GM12873 (cell line): Measurements from ENCODE around the gene OR2B6.

Experiments
- CTCF ChIP-seq: IDR thresholded peaks from 2 replicates; pipeline ENCODE4 v1.5.1; 2012; ENCODE audit warnings: low read depth, mild to moderate bottlenecking, moderate library complexity, low read length, control low read depth; ENCODE audit not compliant: insufficient read depth; ENCODE audit errors: missing control alignments

Gene OR2B6

GRCh38 chr6:27956941-27957340 lies at the start of gene OR2B6:
Gene OR2B6, plus strand, starts transcription at chr6:27957241. Its CDS starts 0 bp downstream, at chr6:27957241.
- no peak for TF ChIP-seq CTCF

GRCh38 chr6:27908017-27908416 lies 49.0 kb upstream of the OR2B6 start:
- TF ChIP-seq CTCF: no peak

GRCh38 chr6:27911956-27912446 lies 45.0 kb upstream of the OR2B6 start, which contains the start of gene OR2B2:
Gene OR2B2, minus strand, starts transcription at chr6:27912396. Its CDS starts 77 bp downstream, at chr6:27912319.
- TF ChIP-seq CTCF: no peak

- TF ChIP-seq CTCF: no peak
Observed at GRCh38 chr6:27922949-27923348, 34.1 kb upstream of the OR2B6 start.

- TF ChIP-seq CTCF: no peak
Observed at GRCh38 chr6:27924179-27924578, 32.9 kb upstream of the OR2B6 start.

GRCh38 chr6:27931209-27931608 lies 25.8 kb upstream of the OR2B6 start:
- no peak for TF ChIP-seq CTCF

GRCh38 chr6:27940766-27941165 lies 16.3 kb upstream of the OR2B6 start:
- TF ChIP-seq CTCF: no peak
